A549 (cell line): ENCODE measurements around the gene STAM. TPM values are rescaled to one million over a fixed set of nuclear protein-coding genes. Genes with fewer than 3 reads are reported as not detected.

Experiments
- ATAC-seq, 2 experiments: fragments of 200-7000 bp in 1 of 2; fragments of >200 bp in 1 of 2; cut with Nextera tagmentation in 1 of 2; cut with Tn5 transposase in 1 of 2; 3 replicates each; pipeline versions ENCODE4 v1.8.0 to v1.9.1; 2018 to 2020; ENCODE audit warnings: mild to moderate bottlenecking in 1 of 2, moderate library complexity in 1 of 2
- CTCF ChIA-PET: fragments of 300-600 bp; sonication (Branson Sonifier 250); formaldehyde crosslinking; extraction: SDS; loops from one replicate; lab custom pipeline; 2021; ENCODE audit warnings: antibody characterized with exemption, inconsistent platforms; lab: Yijun Ruan, JAX
- POLR2A ChIA-PET: fragments of 350-600 bp; formaldehyde crosslinking; extraction: SDS; loops from one replicate; lab custom pipeline; 2021; ENCODE audit warnings: antibody characterized with exemption, inconsistent platforms; lab: Yijun Ruan, JAX
- DNase-seq, 2 experiments: peaks; one replicate each; pipeline versions ENCODE4 v3.0.0 to v3.0.0-alpha.2; 2011 to 2016; ENCODE audit warnings: low read depth in 1 of 2, low spot score in 1 of 2
- FAIRE-seq: peaks from 2 replicates; lab custom pipeline; 2011; peaks lifted over from hg19 to GRCh38; lab: Jason Lieb, UNC
- H3K27ac ChIP-seq, 2 experiments: fragments of >200 bp; sonication (Bioruptor Twin); formaldehyde crosslinking; 3 replicates each; pipeline ENCODE4 v1.5.1; 2016 to 2017
- H3K4me1 ChIP-seq: fragments of >200 bp; sonication (Bioruptor Twin); formaldehyde crosslinking; 3 replicates; pipeline ENCODE4 v1.6.1; 2016
- H3K4me2 ChIP-seq: fragments of >200 bp; sonication (Bioruptor Twin); formaldehyde crosslinking; 3 replicates; pipeline ENCODE4 v1.6.1; 2016
- H3K4me3 ChIP-seq: fragments of >200 bp; sonication (Bioruptor Twin); formaldehyde crosslinking; 3 replicates; pipeline ENCODE4 v1.5.1; 2016
- H3K9me3 ChIP-seq: fragments of >200 bp; sonication (Bioruptor Twin); formaldehyde crosslinking; 3 replicates; pipeline ENCODE4 v1.6.1; 2016
- CBX2 ChIP-seq: fragments of 200-600 bp; sonication (generic); IDR thresholded peaks from 2 replicates; pipeline ENCODE4 v1.6.1; 2016; ENCODE audit warnings: low read depth, mild to moderate bottlenecking, borderline replicate concordance
- CEBPB ChIP-seq, 2 experiments: fragments of >200 bp in 1 of 2; sonication (Bioruptor Twin) in 1 of 2; formaldehyde crosslinking in 1 of 2; IDR thresholded peaks; 2 replicates each; pipeline ENCODE4 v1.6.1; 2012 to 2016
- CHD2 ChIP-seq: fragments of 150-350 bp; IDR thresholded peaks from 2 replicates; pipeline ENCODE4 v1.6.1; 2014; ENCODE audit warnings: low read length; ENCODE audit not compliant: partially characterized antibody
- EP300 ChIP-seq, 2 experiments: fragments of >200 bp; sonication (Bioruptor Twin); formaldehyde crosslinking; IDR thresholded peaks; 2 replicates in 1 of 2; 3 replicates in 1 of 2; pipeline ENCODE4 v1.6.1; 2016 to 2017
- FOXS1 ChIP-seq: fragments of 250-450 bp; sonication (Bioruptor Pico); IDR thresholded peaks from 2 replicates; pipeline ENCODE4 v1.5.0; 2020; ENCODE audit warnings: mild to moderate bottlenecking, moderate library complexity
- HDAC2 ChIP-seq: fragments of 200-600 bp; sonication (generic); IDR thresholded peaks from 2 replicates; pipeline ENCODE4 v1.6.1; 2016
- HEYL ChIP-seq: fragments of 250-450 bp; sonication (Bioruptor Pico); IDR thresholded peaks from 2 replicates; pipeline ENCODE4 v1.8.0; 2021; ENCODE audit warnings: mild to moderate bottlenecking, moderate library complexity
- HOXB13 ChIP-seq: fragments of 250-450 bp; sonication (Bioruptor Pico); IDR thresholded peaks from 2 replicates; pipeline ENCODE4 v1.5.0; 2020; ENCODE audit warnings: low read depth, mild to moderate bottlenecking, moderate library complexity
- HOXB5 ChIP-seq: fragments of 250-450 bp; sonication (Bioruptor Pico); IDR thresholded peaks from 2 replicates; pipeline ENCODE4 v1.5.0; 2020; ENCODE audit warnings: mild to moderate bottlenecking, moderate library complexity
- JUN ChIP-seq, 2 experiments: fragments of >200 bp; sonication (Bioruptor Twin); formaldehyde crosslinking; IDR thresholded peaks; 2 replicates in 1 of 2; 3 replicates in 1 of 2; pipeline ENCODE4 v1.6.1; 2016 to 2017
- JUNB ChIP-seq: fragments of >200 bp; sonication (Bioruptor Twin); formaldehyde crosslinking; IDR thresholded peaks from 2 replicates; pipeline ENCODE4 v1.6.1; 2016
- KDM5A ChIP-seq: fragments of 200-600 bp; sonication (generic); IDR thresholded peaks from 2 replicates; pipeline ENCODE4 v1.6.1; 2016; ENCODE audit warnings: antibody characterized with exemption, mild to moderate bottlenecking
- MAFK ChIP-seq: fragments of 450-650 bp; IDR thresholded peaks from 2 replicates; pipeline ENCODE4 v1.6.1; 2014; ENCODE audit not compliant: partially characterized antibody
- NFE2L2 ChIP-seq: fragments of 150-350 bp; conservative IDR thresholded peaks from 2 replicates; pipeline ENCODE4 v1.6.1; 2014; ENCODE audit warnings: low read length
- POLR2AphosphoS2 ChIP-seq: conservative IDR thresholded peaks from 2 replicates; pipeline ENCODE4 v1.6.1; 2012; ENCODE audit warnings: low read length, improper control_type of control experiment, inconsistent platforms
- RARB ChIP-seq: fragments of 250-450 bp; sonication (Bioruptor Pico); IDR thresholded peaks from 2 replicates; pipeline ENCODE4 v1.8.0; 2021; ENCODE audit warnings: mild to moderate bottlenecking, moderate library complexity
- RCOR1 ChIP-seq: fragments of 150-350 bp; IDR thresholded peaks from 2 replicates; pipeline ENCODE4 v1.6.1; 2014; ENCODE audit warnings: antibody characterized with exemption, low read length, low read depth
- RFX5 ChIP-seq: fragments of 450-650 bp; IDR thresholded peaks from 2 replicates; pipeline ENCODE4 v1.7.1; 2014; ENCODE audit warnings: antibody characterized with exemption, mild to moderate bottlenecking, moderate library complexity
- SMC3 ChIP-seq: fragments of >200 bp; sonication (Bioruptor Twin); formaldehyde crosslinking; IDR thresholded peaks from 3 replicates; pipeline ENCODE4 v1.6.1; 2018; ENCODE audit warnings: inconsistent platforms
- TP53 ChIP-seq: fragments of 250-450 bp; sonication (Bioruptor Pico); IDR thresholded peaks from 2 replicates; pipeline ENCODE4 v1.5.0; 2021; ENCODE audit warnings: mild to moderate bottlenecking, moderate library complexity
- ZC3H11A ChIP-seq: fragments of 450-650 bp; IDR thresholded peaks from 2 replicates; pipeline ENCODE4 v1.6.1; 2014; ENCODE audit warnings: antibody characterized with exemption, mild to moderate bottlenecking
- ZFP36 ChIP-seq: fragments of 450-650 bp; IDR thresholded peaks from 2 replicates; pipeline ENCODE4 v1.6.1; 2014; ENCODE audit warnings: borderline replicate concordance; ENCODE audit not compliant: partially characterized antibody
- WGBS: methylation state at CpG from one replicate; pipeline ENCODE4 v1.1.6; 2017; ENCODE audit errors: missing lambda C conversion rate; 5-methylcytosine and 5-hydroxymethylcytosine counted together
- polyA plus RNA-seq, 4 experiments: library from polyadenylated mRNA; depleted of rRNA in 3 of 4; stranded (reverse); fragments of >200 nt; fragmentation: RNase III in 1 of 4; extraction: RNeasy Plus Mini Kit Qiagen cat#74134 plus additional on column Dnase treatment in 1 of 4; gene quantifications; 2 replicates in 3 of 4; 3 replicates in 1 of 4; pipeline ENCODE4 v1.2.3, GENCODE V29; 2011 to 2017
- TF ChIP-seq, protein P1 (sequence below): fragments of 250-450 bp; sonication (Bioruptor Pico); IDR thresholded peaks from 2 replicates; pipeline ENCODE4 v1.5.0; 2020; ENCODE audit warnings: low read depth, mild to moderate bottlenecking, moderate library complexity
- TF ChIP-seq, protein P2 (sequence below): fragments of 150-350 bp; IDR thresholded peaks from 2 replicates; pipeline ENCODE4 v1.6.1; 2014; ENCODE audit warnings: low read depth, mild to moderate bottlenecking, low read length
- TF ChIP-seq, protein P3 (sequence below): fragments of >200 bp; sonication (Bioruptor Twin); formaldehyde crosslinking; IDR thresholded peaks from 3 replicates; pipeline ENCODE4 v1.6.1; 2016
- TF ChIP-seq, protein P4 (sequence below): fragments of 450-650 bp; IDR thresholded peaks from 2 replicates; pipeline ENCODE4 v1.6.1; 2014; ENCODE audit warnings: antibody characterized with exemption
- TF ChIP-seq, protein P5 (sequence below): fragments of 250-450 bp; sonication (Bioruptor Pico); IDR thresholded peaks from 2 replicates; pipeline ENCODE4 v1.5.0; 2021; ENCODE audit warnings: mild to moderate bottlenecking, moderate library complexity, borderline replicate concordance
- TF ChIP-seq, protein P6 (sequence below): fragments of 200-600 bp; sonication (generic); IDR thresholded peaks from 2 replicates; pipeline ENCODE4 v1.6.1; 2016; ENCODE audit warnings: antibody characterized with exemption, mild to moderate bottlenecking, moderate library complexity

The STAM gene
- polyA plus RNA-seq, 2 of the 4 experiments (the other 2 are of a cell fraction), result 24.4 to 51.7 TPM

DNA sequence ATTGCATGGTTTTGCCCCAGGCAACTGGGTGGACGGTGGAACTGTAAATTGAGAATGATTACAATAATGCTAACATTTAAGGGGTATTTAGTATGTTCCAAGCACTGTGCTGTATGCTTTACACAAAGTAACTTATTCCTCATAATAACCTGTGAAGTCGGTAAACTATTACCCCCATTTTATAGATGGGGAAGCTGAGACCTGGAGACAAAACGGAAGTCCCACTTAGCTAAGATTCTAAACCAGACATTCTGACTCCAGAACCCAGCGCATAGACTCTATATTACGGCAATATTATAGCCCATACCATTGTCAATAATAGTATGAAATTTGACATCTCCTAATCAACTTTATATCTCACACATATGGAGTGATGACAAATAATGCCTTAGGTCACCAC lies 68.1 kb downstream of the STAM start:
- Histone ChIP-seq H3K27ac (no peak overlapping the region), H3K4me2 (no peak overlapping the region), H3K9me3 (no peaks in the 10 kb centered on the region), H3K4me3 (no peak overlapping the region), H3K4me1 (no peaks in the 10 kb centered on the region)
- ATAC-seq (no peak), DNase-seq (no peak), FAIRE-seq (no peak)
- WGBS, result 91% methylated on average over 5 of the region's 5 CpGs
- ChIA-PET POLR2A (no interaction called here), CTCF (no interaction called here)
- no peak for TF ChIP-seq RARB
- TF ChIP-seq FOXS1 (CRISPR knock-in tag), result no peak
- no peak for TF ChIP-seq CEBPB (IDR thresholded peaks at IDR 0.05)
- no peak for TF ChIP-seq TP53
- TF ChIP-seq, protein P1, sequence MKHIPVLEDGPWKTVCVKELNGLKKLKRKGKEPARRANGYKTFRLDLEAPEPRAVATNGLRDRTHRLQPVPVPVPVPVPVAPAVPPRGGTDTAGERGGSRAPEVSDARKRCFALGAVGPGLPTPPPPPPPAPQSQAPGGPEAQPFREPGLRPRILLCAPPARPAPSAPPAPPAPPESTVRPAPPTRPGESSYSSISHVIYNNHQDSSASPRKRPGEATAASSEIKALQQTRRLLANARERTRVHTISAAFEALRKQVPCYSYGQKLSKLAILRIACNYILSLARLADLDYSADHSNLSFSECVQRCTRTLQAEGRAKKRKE (CRISPR knock-in tag), result no peak
- TF ChIP-seq JUN (IDR thresholded peaks at IDR 0.05), result no peak
- no peak for TF ChIP-seq ZC3H11A
- TF ChIP-seq HDAC2, result no peak
- TF ChIP-seq MAFK, result no peak
- TF ChIP-seq KDM5A, result no peak
- no peak for TF ChIP-seq SMC3
- no peak for TF ChIP-seq JUNB
- no peak for TF ChIP-seq NFE2L2
- TF ChIP-seq, protein P2, sequence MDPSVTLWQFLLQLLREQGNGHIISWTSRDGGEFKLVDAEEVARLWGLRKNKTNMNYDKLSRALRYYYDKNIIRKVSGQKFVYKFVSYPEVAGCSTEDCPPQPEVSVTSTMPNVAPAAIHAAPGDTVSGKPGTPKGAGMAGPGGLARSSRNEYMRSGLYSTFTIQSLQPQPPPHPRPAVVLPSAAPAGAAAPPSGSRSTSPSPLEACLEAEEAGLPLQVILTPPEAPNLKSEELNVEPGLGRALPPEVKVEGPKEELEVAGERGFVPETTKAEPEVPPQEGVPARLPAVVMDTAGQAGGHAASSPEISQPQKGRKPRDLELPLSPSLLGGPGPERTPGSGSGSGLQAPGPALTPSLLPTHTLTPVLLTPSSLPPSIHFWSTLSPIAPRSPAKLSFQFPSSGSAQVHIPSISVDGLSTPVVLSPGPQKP, result no peak
- TF ChIP-seq, protein P3, sequence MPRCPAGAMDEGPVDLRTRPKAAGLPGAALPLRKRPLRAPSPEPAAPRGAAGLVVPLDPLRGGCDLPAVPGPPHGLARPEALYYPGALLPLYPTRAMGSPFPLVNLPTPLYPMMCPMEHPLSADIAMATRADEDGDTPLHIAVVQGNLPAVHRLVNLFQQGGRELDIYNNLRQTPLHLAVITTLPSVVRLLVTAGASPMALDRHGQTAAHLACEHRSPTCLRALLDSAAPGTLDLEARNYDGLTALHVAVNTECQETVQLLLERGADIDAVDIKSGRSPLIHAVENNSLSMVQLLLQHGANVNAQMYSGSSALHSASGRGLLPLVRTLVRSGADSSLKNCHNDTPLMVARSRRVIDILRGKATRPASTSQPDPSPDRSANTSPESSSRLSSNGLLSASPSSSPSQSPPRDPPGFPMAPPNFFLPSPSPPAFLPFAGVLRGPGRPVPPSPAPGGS, result no peak
- TF ChIP-seq, protein P4, sequence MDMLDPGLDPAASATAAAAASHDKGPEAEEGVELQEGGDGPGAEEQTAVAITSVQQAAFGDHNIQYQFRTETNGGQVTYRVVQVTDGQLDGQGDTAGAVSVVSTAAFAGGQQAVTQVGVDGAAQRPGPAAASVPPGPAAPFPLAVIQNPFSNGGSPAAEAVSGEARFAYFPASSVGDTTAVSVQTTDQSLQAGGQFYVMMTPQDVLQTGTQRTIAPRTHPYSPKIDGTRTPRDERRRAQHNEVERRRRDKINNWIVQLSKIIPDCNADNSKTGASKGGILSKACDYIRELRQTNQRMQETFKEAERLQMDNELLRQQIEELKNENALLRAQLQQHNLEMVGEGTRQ, result no peak
- no peak for TF ChIP-seq RCOR1
- no peak for TF ChIP-seq ZFP36

DNA sequence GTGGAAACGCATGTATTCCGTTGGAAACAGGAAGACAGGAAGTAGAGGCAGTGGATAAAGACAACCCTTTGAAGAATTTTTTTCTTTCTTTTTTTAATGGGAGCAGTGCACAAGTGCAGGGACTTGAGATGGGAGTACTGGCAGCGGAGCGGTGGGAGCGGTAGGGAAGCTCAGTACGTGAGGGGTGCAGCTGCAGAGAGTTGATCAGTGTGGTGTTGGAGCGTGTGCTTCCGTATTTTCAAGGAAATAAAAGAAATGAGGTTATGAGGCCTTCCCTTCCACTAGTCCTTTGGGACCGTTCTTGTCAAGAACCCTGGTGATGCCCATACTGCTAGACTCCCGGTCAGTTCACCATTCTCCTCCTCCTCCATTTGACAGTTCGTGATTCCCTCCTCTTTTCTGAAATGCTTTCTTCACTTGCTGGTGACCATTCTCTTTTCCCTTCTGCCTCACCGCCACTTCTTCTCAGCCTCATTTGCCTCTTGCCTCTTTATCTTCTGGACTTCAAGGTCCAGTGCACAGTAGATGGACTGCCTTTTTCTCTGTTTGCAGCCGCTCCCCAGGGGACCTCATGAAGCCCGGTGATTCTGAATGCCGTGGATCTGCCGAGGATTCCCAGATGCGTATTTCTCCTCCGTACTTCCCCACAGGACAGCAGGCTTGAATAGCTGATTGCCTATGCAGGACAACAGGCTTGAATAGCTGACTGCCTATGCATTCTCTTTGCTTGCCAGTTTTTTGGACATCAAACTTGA lies 68.9 kb downstream of the STAM start:
- ChIA-PET CTCF (interaction anchor here (3.0 kb wide), 1 partner anchor 24 kb away, joined by 10 read pairs; no protein-coding TSS in a partner anchor), POLR2A (no interaction called here)
- FAIRE-seq, result no peak
- H3K9me3 ChIP-seq, result no peaks in the 10 kb centered on the region
- no peak overlapping the region for H3K27ac ChIP-seq
- H3K4me2 ChIP-seq, result no peak overlapping the region
- no peak for ATAC-seq
- no peak for DNase-seq
- 90% methylated on average over 18 of the region's 18 CpGs for WGBS
- no peaks in the 10 kb centered on the region for H3K4me1 ChIP-seq
- H3K4me3 ChIP-seq, result no peak overlapping the region
- TF ChIP-seq, protein P5, sequence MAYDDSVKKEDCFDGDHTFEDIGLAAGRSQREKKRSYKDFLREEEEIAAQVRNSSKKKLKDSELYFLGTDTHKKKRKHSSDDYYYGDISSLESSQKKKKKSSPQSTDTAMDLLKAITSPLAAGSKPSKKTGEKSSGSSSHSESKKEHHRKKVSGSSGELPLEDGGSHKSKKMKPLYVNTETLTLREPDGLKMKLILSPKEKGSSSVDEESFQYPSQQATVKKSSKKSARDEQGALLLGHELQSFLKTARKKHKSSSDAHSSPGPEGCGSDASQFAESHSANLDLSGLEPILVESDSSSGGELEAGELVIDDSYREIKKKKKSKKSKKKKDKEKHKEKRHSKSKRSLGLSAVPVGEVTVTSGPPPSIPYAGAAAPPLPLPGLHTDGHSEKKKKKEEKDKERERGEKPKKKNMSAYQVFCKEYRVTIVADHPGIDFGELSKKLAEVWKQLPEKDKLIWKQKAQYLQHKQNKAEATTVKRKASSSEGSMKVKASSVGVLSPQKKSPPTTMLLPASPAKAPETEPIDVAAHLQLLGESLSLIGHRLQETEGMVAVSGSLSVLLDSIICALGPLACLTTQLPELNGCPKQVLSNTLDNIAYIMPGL, result no peak
- no peak for TF ChIP-seq HOXB5 (CRISPR knock-in tag)
- TF ChIP-seq HOXB13 (CRISPR knock-in tag), result no peak
- TF ChIP-seq, protein P4, result no peak
- TF ChIP-seq CBX2, result no peak
- no peak for TF ChIP-seq RFX5
- TF ChIP-seq HEYL, result no peak
- no peak for TF ChIP-seq CHD2
- TF ChIP-seq POLR2AphosphoS2, result no peak
- no peak for TF ChIP-seq EP300 (IDR thresholded peaks at IDR 0.05)
- TF ChIP-seq, protein P6, sequence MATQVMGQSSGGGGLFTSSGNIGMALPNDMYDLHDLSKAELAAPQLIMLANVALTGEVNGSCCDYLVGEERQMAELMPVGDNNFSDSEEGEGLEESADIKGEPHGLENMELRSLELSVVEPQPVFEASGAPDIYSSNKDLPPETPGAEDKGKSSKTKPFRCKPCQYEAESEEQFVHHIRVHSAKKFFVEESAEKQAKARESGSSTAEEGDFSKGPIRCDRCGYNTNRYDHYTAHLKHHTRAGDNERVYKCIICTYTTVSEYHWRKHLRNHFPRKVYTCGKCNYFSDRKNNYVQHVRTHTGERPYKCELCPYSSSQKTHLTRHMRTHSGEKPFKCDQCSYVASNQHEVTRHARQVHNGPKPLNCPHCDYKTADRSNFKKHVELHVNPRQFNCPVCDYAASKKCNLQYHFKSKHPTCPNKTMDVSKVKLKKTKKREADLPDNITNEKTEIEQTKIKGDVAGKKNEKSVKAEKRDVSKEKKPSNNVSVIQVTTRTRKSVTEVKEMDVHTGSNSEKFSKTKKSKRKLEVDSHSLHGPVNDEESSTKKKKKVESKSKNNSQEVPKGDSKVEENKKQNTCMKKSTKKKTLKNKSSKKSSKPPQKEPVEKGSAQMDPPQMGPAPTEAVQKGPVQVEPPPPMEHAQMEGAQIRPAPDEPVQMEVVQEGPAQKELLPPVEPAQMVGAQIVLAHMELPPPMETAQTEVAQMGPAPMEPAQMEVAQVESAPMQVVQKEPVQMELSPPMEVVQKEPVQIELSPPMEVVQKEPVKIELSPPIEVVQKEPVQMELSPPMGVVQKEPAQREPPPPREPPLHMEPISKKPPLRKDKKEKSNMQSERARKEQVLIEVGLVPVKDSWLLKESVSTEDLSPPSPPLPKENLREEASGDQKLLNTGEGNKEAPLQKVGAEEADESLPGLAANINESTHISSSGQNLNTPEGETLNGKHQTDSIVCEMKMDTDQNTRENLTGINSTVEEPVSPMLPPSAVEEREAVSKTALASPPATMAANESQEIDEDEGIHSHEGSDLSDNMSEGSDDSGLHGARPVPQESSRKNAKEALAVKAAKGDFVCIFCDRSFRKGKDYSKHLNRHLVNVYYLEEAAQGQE, result no peak
